ENCODE results near the gene FAM131A.
"Not testable (repeated sequence)": the region's sequence is repeated elsewhere in the genome, so short reads cannot be mapped to it uniquely, and the experiment has no call there.

FAM131A gene

GRCh38 chr3:184332370-184333090, 4.9 kb upstream of the FAM131A start:
- Mint-ChIP-seq H3K4me3 (no peak overlapping the region), H3K27ac (peak overlapping the region; percentile 36), H3K9me3 (no peaks in the 10 kb centered on the region), H3K27me3 (peaks cover 4% of the 10 kb centered on the region), H3K36me3 (peaks cover 59% of the 10 kb centered on the region), H3K4me1 (peaks cover 41% of the 10 kb centered on the region)
- ATAC-seq, result no peak

GRCh38 chr3:184333190-184333589, 4.2 kb upstream of the FAM131A start:
- Mint-ChIP-seq H3K4me1 (peaks cover 48% of the 10 kb centered on the region), H3K27me3 (peaks cover 11% of the 10 kb centered on the region), H3K9me3 (no peaks in the 10 kb centered on the region), H3K27ac (peak overlapping the region; percentile 36), H3K36me3 (peaks cover 52% of the 10 kb centered on the region), H3K4me3 (no peak overlapping the region)
- no peak for ATAC-seq

GRCh38 chr3:184333700-184334099, 3.7 kb upstream of the FAM131A start:
- peak overlapping the region; percentile 36 for H3K27ac Mint-ChIP-seq
- H3K36me3 Mint-ChIP-seq, result peaks cover 47% of the 10 kb centered on the region
- H3K4me1 Mint-ChIP-seq, result peaks cover 51% of the 10 kb centered on the region
- no peak overlapping the region for H3K4me3 Mint-ChIP-seq
- ATAC-seq, result no peak
- peaks cover 14% of the 10 kb centered on the region for H3K27me3 Mint-ChIP-seq
- H3K9me3 Mint-ChIP-seq, result no peaks in the 10 kb centered on the region

GRCh38 chr3:184334470-184335158, 2.8 kb upstream of the FAM131A start:
- no peak for ATAC-seq
- Mint-ChIP-seq H3K27me3 (peaks cover 14% of the 10 kb centered on the region), H3K36me3 (peaks cover 43% of the 10 kb centered on the region), H3K4me1 (peaks cover 54% of the 10 kb centered on the region), H3K4me3 (no peak overlapping the region), H3K9me3 (no peaks in the 10 kb centered on the region), H3K27ac (peak overlapping the region; percentile 36)

GRCh38 chr3:184335291-184335660, 2.1 kb upstream of the FAM131A start:
- H3K36me3 Mint-ChIP-seq, result peaks cover 40% of the 10 kb centered on the region

GRCh38 chr3:184335661-184336546, 1.5 kb upstream of the FAM131A start:
- Mint-ChIP-seq H3K4me1 (peaks cover 54% of the 10 kb centered on the region), H3K9me3 (no peaks in the 10 kb centered on the region), H3K4me3 (peak overlapping the region; percentile 89), H3K27me3 (peaks cover 14% of the 10 kb centered on the region), H3K27ac (peak overlapping the region; percentile 36), H3K36me3 (peaks cover 42% of the 10 kb centered on the region)
- peak; percentile 86 for ATAC-seq

More at GRCh38 chr3:184335291-184335660, 2.1 kb upstream of the FAM131A start:
- Mint-ChIP-seq H3K9me3 (no peaks in the 10 kb centered on the region), H3K27me3 (peaks cover 14% of the 10 kb centered on the region), H3K27ac (peak overlapping the region; percentile 36), H3K4me3 (peak overlapping the region; percentile 89), H3K4me1 (peaks cover 54% of the 10 kb centered on the region)
- no peak for ATAC-seq

GRCh38 chr3:184336547-184337398, 627 bp upstream of the FAM131A start:
- H3K27me3 Mint-ChIP-seq, result peaks cover 14% of the 10 kb centered on the region
- peaks cover 34% of the 10 kb centered on the region for H3K36me3 Mint-ChIP-seq
- H3K4me3 Mint-ChIP-seq, result peak overlapping the region; percentile 89
- peak overlapping the region; percentile 36 for H3K27ac Mint-ChIP-seq
- ATAC-seq, result no peak
- H3K4me1 Mint-ChIP-seq, result peaks cover 54% of the 10 kb centered on the region
- H3K9me3 Mint-ChIP-seq, result no peaks in the 10 kb centered on the region

- no peak for ATAC-seq
- peaks cover 28% of the 10 kb centered on the region for H3K36me3 Mint-ChIP-seq
- H3K4me1 Mint-ChIP-seq, result peaks cover 48% of the 10 kb centered on the region
- H3K4me3 Mint-ChIP-seq, result peak overlapping the region; percentile 11
- H3K27me3 Mint-ChIP-seq, result peaks cover 14% of the 10 kb centered on the region
- H3K27ac Mint-ChIP-seq, result peak overlapping the region; percentile 36
- no peaks in the 10 kb centered on the region for H3K9me3 Mint-ChIP-seq
These were observed 581 bp downstream of the FAM131A start for GRCh38 chr3:184337981-184338380.

- Mint-ChIP-seq H3K4me1 (peaks cover 43% of the 10 kb centered on the region), H3K4me3 (peak overlapping the region; percentile 51), H3K9me3 (no peaks in the 10 kb centered on the region), H3K36me3 (peaks cover 23% of the 10 kb centered on the region), H3K27me3 (peaks cover 14% of the 10 kb centered on the region), H3K27ac (peak overlapping the region; percentile 36)
- ATAC-seq, result no peak
These were observed 1.1 kb downstream of the FAM131A start for GRCh38 chr3:184338511-184338945.

GRCh38 chr3:184339001-184339400, 1.6 kb downstream of the FAM131A start:
- Mint-ChIP-seq H3K27ac (no peak overlapping the region), H3K9me3 (no peaks in the 10 kb centered on the region), H3K4me1 (peaks cover 38% of the 10 kb centered on the region), H3K36me3 (peaks cover 18% of the 10 kb centered on the region), H3K27me3 (peaks cover 14% of the 10 kb centered on the region), H3K4me3 (peak overlapping the region; percentile 51)
- no peak for ATAC-seq

- H3K4me3 Mint-ChIP-seq, ATAC-seq, H3K27ac Mint-ChIP-seq, H3K9me3 Mint-ChIP-seq: not testable (repeated sequence)
- H3K4me1 Mint-ChIP-seq, result peaks cover 36% of the 10 kb centered on the region
- H3K27me3 Mint-ChIP-seq, result peaks cover 14% of the 10 kb centered on the region
- H3K36me3 Mint-ChIP-seq, result peaks cover 19% of the 10 kb centered on the region
These were observed 2.2 kb downstream of the FAM131A start for GRCh38 chr3:184339451-184340135.

- ATAC-seq, result no peak
- Mint-ChIP-seq H3K9me3 (no peaks in the 10 kb centered on the region), H3K4me3 (no peak overlapping the region), H3K36me3 (peaks cover 26% of the 10 kb centered on the region), H3K4me1 (peaks cover 23% of the 10 kb centered on the region), H3K27ac (no peak overlapping the region), H3K27me3 (peaks cover 14% of the 10 kb centered on the region)
These were observed 4.5 kb downstream of the FAM131A start for GRCh38 chr3:184341925-184342324.

- Mint-ChIP-seq H3K9me3 (no peaks in the 10 kb centered on the region), H3K27me3 (peaks cover 1% of the 10 kb centered on the region), H3K27ac (no peak overlapping the region), H3K36me3 (peaks cover 26% of the 10 kb centered on the region), H3K4me1 (peaks cover 9% of the 10 kb centered on the region), H3K4me3 (no peak overlapping the region)
- ATAC-seq, result no peak
These were observed 5.9 kb downstream of the FAM131A start for GRCh38 chr3:184343200-184343876.
